ENCODE measurements around the gene STAT4. TPM values are rescaled to one million over a fixed set of nuclear protein-coding genes. Genes with fewer than 3 reads are reported as not detected.

Gene STAT4
- total RNA-seq, 2 experiments from 2014 or later, result 154 to 157 TPM

DNA sequence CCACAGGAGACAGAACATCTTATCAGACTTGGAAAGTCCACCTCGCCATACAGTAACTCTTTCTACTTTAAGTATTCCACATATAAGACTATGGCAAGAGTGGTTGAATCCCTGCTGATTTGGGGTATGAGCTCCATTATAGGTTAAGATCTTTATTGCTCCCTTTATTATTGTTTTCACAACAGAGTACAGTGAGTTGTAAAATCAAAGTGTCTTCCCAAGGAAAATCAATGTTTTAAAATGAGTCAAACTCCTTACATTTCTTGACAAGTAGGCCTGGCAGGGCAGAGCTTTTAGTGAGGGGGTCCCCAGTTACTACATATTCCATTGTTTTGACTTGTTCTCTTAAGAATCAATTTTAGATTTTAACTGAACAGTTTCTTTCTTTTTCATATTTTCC, 87.2 kb downstream of the STAT4 start:
- POLR2A ChIA-PET, result interaction anchor here (0.6 to 7.7 kb wide), 10 partner anchors 41 to 614 kb away, joined by 4 to 165 read pairs (median 16); partner anchors contain the start of genes NABP1, STAT1 and STAT4
- Mint-ChIP-seq H3K27ac (peak overlapping the region; percentile 78), H3K4me3 (peak overlapping the region; percentile 65), H3K36me3 (ENCODE audit: low read depth) (peaks cover 86% of the 10 kb centered on the region), H3K4me1 (ENCODE audit: low read depth) (peaks cover 66% of the 10 kb centered on the region), H3K27me3 (ENCODE audit: low read depth) (no peaks in the 10 kb centered on the region), H3K9me3 (ENCODE audit: insufficient read depth) (no peaks in the 10 kb centered on the region)
- DNase-seq (no peak), ATAC-seq (no peak)
- CTCF ChIA-PET, result interaction anchor here (1.8 to 23.8 kb wide), 5 partner anchors 7 to 94 kb away, joined by 5 to 1116 read pairs (median 12); partner anchors contain the start of gene STAT4

DNA sequence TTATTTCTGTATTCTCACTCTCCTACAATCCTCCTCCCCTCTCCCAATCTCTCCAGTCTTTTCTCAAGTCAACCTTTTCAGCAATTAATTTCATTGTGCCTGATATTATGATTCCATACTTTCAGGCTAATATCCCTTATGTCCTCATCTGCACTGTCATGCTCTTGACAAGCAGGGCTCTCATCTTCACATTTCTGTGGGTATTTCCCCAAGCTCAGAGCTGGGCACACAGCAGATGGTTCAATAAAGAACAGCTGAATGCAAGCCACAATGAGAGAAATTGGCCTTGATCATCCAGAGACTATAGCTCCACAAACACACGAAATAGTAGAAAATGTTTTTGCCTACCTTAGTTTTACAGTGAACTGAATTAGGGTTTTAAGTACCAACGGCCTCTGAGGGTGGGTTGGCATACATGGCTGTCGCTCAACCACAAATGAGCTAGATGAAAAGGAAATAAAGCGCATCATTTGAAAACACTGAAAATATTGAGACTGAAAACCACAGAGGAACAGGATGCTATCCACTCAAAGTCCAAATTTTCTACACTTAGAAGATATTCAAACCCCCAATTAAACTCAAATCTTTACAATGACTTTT, 89.3 kb downstream of the STAT4 start:
- ChIA-PET POLR2A (interaction anchor here (0.6 to 7.7 kb wide), 16 partner anchors 8 to 616 kb away, joined by 3 to 165 read pairs (median 7); partner anchors contain the start of genes NABP1, STAT1 and STAT4), CTCF (interaction anchor here (0.8 to 23.8 kb wide), 7 partner anchors 9 to 97 kb away, joined by 3 to 1116 read pairs (median 5); partner anchors contain the start of gene STAT4)
- Mint-ChIP-seq H3K27ac (peak overlapping the region; percentile 92), H3K9me3 (ENCODE audit: insufficient read depth) (no peaks in the 10 kb centered on the region), H3K36me3 (ENCODE audit: low read depth) (peaks cover 79% of the 10 kb centered on the region), H3K4me3 (peak overlapping the region; percentile 60), H3K4me1 (ENCODE audit: low read depth) (peaks cover 63% of the 10 kb centered on the region), H3K27me3 (ENCODE audit: low read depth) (no peaks in the 10 kb centered on the region)
- DNase-seq, result peak; percentile 65
- peak; percentile 45 for ATAC-seq

DNA sequence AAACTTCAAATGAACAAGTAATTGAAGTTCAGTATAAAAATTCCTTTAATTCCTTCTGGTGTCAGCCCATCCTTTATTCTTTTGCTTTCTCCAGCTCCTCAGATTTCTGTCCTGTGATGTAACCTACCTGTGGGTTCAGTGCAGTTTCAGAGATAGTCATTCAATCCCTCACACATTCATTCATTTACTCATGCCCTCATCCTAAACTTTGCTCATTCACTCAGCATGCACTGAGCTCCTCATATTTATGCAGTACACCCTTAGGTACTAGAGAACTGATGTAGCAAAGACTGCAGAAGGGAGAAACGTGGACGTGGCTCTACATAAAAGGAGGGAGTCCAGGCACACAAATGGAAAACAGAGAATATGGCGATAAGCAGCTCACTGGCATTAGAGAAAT, 91.5 kb downstream of the STAT4 start:
- no peak for DNase-seq
- H3K27ac Mint-ChIP-seq, result peak overlapping the region; percentile 14
- H3K4me3 Mint-ChIP-seq, result no peak overlapping the region
- CTCF ChIA-PET, result interaction anchor here (0.7 to 23.8 kb wide), 5 partner anchors 9 to 99 kb away, joined by 3 to 1116 read pairs (median 3); partner anchors contain the start of gene STAT4
- no peak for ATAC-seq
- H3K9me3 Mint-ChIP-seq (ENCODE audit: insufficient read depth), result no peaks in the 10 kb centered on the region
- peaks cover 69% of the 10 kb centered on the region for H3K4me1 Mint-ChIP-seq (ENCODE audit: low read depth)
- H3K27me3 Mint-ChIP-seq (ENCODE audit: low read depth), result no peaks in the 10 kb centered on the region
- POLR2A ChIA-PET, result interaction anchor here (0.9 kb wide), 1 partner anchor 620 kb away, joined by 3 read pairs; no protein-coding TSS in a partner anchor
- H3K36me3 Mint-ChIP-seq (ENCODE audit: low read depth), result peaks cover 72% of the 10 kb centered on the region

DNA sequence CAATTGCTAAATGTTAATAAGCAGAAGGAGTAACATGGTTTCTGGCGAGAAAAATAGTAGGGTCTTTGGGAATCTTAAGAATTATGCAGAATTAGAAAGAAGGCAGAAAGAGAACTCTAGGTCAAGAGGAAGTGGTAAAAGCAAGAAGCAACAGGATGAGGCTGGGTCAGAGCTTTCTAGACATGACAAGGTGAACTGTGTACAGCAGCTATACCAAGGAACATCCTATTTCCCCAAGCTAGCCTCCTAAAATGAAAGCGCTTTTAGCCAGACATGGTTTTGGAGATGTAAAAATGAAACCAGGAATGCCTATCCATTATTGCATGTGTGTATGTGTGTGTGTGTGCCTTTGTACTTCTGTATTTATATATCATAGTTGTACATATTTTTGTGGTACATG, 94.6 kb downstream of the STAT4 start:
- H3K4me3 Mint-ChIP-seq, result peak overlapping the region; percentile 60
- H3K27me3 Mint-ChIP-seq (ENCODE audit: low read depth), result no peaks in the 10 kb centered on the region
- no peaks in the 10 kb centered on the region for H3K9me3 Mint-ChIP-seq (ENCODE audit: insufficient read depth)
- H3K36me3 Mint-ChIP-seq (ENCODE audit: low read depth), result peaks cover 47% of the 10 kb centered on the region
- ATAC-seq, result peak; percentile 87
- CTCF ChIA-PET, result interaction anchor here (0.7 to 23.8 kb wide), 7 partner anchors 15 to 328 kb away, joined by 3 to 1116 read pairs (median 3); partner anchors contain the start of gene STAT4
- H3K27ac Mint-ChIP-seq, result peak overlapping the region; percentile 87
- peak; percentile 54 for DNase-seq
- peaks cover 42% of the 10 kb centered on the region for H3K4me1 Mint-ChIP-seq (ENCODE audit: low read depth)
- POLR2A ChIA-PET, result interaction anchor here (0.6 to 1.5 kb wide), 4 partner anchors 9 to 94 kb away, joined by 3 to 8 read pairs (median 5); partner anchors contain the start of gene STAT4

DNA sequence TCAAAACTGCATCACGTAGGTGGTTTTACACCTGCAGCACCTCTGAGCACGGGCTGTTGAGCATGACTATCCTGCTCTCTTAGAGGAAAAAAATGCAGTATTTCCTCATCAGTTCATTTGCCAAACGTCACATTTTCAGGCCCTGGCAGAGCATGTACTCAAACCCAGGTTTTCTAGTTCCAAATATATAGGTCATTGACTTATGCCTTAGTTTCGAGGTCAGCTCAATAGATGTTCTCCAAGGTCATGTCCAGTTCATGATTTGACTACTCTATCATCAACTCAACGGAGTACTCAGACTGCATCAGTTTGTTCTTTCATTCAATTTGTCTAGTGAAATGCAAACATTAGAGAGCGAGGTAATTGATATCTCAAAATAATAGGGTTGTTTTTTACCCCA, 97.5 kb downstream of the STAT4 start:
- ATAC-seq, result no peak
- ChIA-PET POLR2A (interaction anchor here (1.1 to 4.0 kb wide), 3 partner anchors 13 to 102 kb away, joined by 3 to 27 read pairs (median 23); partner anchors contain the start of gene STAT4), CTCF (interaction anchor here (0.8 to 23.8 kb wide), 30 partner anchors 11 to 469 kb away, joined by 3 to 1116 read pairs (median 6); partner anchors contain the start of gene STAT4)
- peaks cover 30% of the 10 kb centered on the region for H3K4me1 Mint-ChIP-seq (ENCODE audit: low read depth)
- H3K27ac Mint-ChIP-seq, result peak overlapping the region; percentile 3
- no peak overlapping the region for H3K4me3 Mint-ChIP-seq
- DNase-seq, result no peak
- no peaks in the 10 kb centered on the region for H3K27me3 Mint-ChIP-seq (ENCODE audit: low read depth)
- no peaks in the 10 kb centered on the region for H3K9me3 Mint-ChIP-seq (ENCODE audit: insufficient read depth)
- H3K36me3 Mint-ChIP-seq (ENCODE audit: low read depth), result peaks cover 35% of the 10 kb centered on the region

DNA sequence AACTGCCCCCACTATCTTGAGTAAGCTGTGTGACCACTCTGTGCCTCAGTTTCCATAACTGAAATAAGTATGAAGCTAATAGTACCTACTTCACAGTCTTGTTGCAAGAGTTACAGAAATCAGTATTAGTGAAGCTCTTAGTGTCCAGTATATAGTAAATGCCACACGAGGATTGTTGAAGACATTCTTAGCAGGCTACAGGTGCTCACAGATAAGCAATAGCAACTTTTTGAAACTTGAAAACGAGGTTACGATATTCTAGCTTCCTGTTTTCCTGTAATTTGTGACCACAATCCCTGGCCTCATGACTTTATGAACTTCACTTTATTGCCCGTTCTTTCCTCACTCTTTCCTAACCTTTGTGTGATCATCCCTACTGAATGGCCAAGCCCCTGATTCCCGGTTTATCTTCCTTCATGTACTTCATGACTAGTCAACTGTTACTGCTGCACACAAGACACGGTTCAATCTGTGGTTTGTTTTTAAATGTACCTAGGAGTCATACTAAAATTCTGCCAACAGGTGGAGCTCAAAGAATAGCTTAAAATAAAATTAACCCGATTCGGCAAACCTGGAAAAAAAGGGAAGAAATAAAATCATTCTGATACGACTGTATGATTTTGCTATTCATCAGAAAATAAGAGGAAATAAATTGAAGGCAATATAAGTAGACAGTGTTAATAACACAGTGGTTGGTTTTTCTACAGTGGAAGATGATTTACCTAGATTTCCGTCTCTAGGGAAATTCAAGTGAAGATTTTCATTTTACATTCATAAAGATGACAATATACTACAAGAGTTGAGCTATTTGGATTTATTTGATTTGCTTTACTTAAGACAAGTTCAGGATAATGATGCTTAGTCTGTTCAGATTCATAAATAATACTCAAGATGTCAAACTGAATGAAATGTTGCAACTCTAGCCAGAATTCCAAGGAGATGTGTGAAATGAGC, 98.7 kb downstream of the STAT4 start:
- Mint-ChIP-seq H3K36me3 (ENCODE audit: low read depth) (peaks cover 37% of the 10 kb centered on the region), H3K4me3 (no peak overlapping the region), H3K27ac (no peak overlapping the region), H3K9me3 (ENCODE audit: insufficient read depth) (no peaks in the 10 kb centered on the region), H3K4me1 (ENCODE audit: low read depth) (peaks cover 23% of the 10 kb centered on the region), H3K27me3 (ENCODE audit: low read depth) (no peaks in the 10 kb centered on the region)
- CTCF ChIA-PET, result interaction anchor here (0.5 to 23.8 kb wide), 52 partner anchors 12 to 470 kb away, joined by 3 to 1116 read pairs (median 4); partner anchors contain the start of genes MYO1B and STAT4
- POLR2A ChIA-PET, result interaction anchor here (0.8 to 4.0 kb wide), 11 partner anchors 10 to 104 kb away, joined by 3 to 27 read pairs (median 3); partner anchors contain the start of genes STAT1 and STAT4
- DNase-seq (peak; percentile 43), ATAC-seq (peak; percentile 46)

DNA sequence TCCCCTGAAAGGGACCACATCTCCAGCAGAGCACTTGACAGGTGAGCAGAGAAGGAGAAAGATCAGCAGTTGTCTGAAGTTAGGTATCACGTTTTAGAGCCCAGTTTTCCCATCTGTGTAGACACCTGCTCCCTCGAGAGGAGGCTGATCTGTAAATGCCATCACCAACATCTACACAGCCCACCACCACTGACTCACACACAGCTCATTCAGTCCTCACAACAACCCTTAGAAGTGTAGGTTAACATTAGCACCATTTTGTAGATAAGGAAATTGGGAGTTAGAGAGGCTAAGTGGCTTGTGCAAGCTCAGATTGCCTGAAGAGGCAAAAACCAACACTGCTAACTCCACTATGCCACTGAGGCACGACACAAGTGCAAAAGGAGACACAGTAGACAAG, 99.6 kb downstream of the STAT4 start:
- POLR2A ChIA-PET, result interaction anchor here (0.8 to 4.0 kb wide), 7 partner anchors 11 to 104 kb away, joined by 3 to 27 read pairs (median 11); partner anchors contain the start of gene STAT4
- Mint-ChIP-seq H3K9me3 (ENCODE audit: insufficient read depth) (no peaks in the 10 kb centered on the region), H3K27me3 (ENCODE audit: low read depth) (no peaks in the 10 kb centered on the region), H3K4me3 (no peak overlapping the region), H3K36me3 (ENCODE audit: low read depth) (peaks cover 38% of the 10 kb centered on the region), H3K27ac (no peak overlapping the region), H3K4me1 (ENCODE audit: low read depth) (peaks cover 17% of the 10 kb centered on the region)
- CTCF ChIA-PET, result interaction anchor here (0.7 to 23.8 kb wide), 21 partner anchors 13 to 471 kb away, joined by 3 to 1116 read pairs (median 7); partner anchors contain the start of gene STAT4
- DNase-seq (no peak), ATAC-seq (no peak)

DNA sequence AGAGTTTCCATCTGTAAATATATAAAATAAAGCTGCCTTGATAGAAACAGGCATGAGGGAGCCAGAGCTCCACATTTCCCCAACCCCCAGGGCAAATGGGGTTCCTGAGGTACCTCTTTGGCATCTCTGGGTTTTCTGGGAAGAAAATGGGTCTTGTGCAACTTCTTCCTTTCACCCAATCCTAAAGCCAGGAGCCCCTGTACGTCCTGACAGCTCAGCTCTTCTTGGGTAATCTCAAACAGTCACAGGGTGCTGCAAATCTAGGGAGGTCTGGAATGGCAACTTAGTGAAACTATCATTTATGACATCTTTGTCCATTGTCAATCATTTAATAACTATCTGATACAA, 100.2 kb downstream of the STAT4 start:
- no peak overlapping the region for H3K4me3 Mint-ChIP-seq
- peaks cover 38% of the 10 kb centered on the region for H3K36me3 Mint-ChIP-seq (ENCODE audit: low read depth)
- no peaks in the 10 kb centered on the region for H3K9me3 Mint-ChIP-seq (ENCODE audit: insufficient read depth)
- DNase-seq (no peak), ATAC-seq (no peak)
- peak overlapping the region; percentile 63 for H3K27ac Mint-ChIP-seq
- ChIA-PET CTCF (interaction anchor here (1.3 to 23.8 kb wide), 8 partner anchors 12 to 156 kb away, joined by 3 to 1116 read pairs (median 20); partner anchors contain the start of gene STAT4), POLR2A (interaction anchor here (0.6 to 4.0 kb wide), 6 partner anchors 11 to 120 kb away, joined by 3 to 27 read pairs (median 12); partner anchors contain the start of gene STAT4)
- peaks cover 13% of the 10 kb centered on the region for H3K4me1 Mint-ChIP-seq (ENCODE audit: low read depth)
- H3K27me3 Mint-ChIP-seq (ENCODE audit: low read depth), result no peaks in the 10 kb centered on the region

DNA sequence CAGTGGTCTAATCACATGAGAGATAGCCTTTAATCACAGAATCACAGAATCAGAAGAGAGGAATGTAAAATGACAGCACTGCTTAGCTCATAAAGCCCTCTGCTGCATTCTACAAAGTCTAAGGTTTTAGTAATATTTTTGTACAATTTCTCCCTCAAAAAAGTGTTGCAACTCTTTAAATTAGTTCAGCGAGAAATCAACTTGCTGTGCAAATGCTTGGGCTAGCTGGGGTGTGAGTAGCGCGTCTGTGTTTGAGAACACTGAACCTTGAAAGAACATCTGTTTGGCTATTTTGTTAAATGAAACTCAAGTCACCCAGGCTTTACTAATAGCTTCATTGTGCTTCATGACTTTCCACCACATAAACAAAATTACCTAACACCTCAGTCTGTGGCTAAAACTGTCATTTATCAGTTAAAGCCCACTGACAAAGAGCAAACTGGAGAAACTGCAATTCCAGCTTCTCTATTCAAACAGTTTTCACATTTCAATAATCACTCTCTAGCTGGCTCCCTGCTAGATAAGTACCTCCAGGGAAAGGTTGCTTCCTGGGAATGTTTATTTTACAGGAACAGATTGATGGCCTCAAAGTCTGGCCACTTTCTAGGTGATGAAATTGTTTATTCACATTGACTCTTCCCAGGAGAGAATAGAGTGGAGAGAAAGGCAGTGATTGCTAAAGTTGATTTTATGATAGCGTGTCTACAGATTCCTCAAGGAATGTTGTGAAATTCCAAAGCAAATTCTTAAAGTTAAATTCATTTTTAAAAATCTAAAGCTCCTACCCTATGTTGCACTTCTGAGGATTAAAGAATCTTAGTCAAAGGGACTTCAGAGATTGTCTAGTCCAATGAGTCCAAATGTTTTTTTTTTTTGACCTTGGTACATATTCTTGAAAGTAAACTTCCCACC, 100.8 kb downstream of the STAT4 start:
- H3K27me3 Mint-ChIP-seq (ENCODE audit: low read depth), result no peaks in the 10 kb centered on the region
- peaks cover 4% of the 10 kb centered on the region for H3K9me3 Mint-ChIP-seq (ENCODE audit: insufficient read depth)
- H3K4me3 Mint-ChIP-seq, result no peak overlapping the region
- no peak for DNase-seq
- H3K36me3 Mint-ChIP-seq (ENCODE audit: low read depth), result peaks cover 44% of the 10 kb centered on the region
- CTCF ChIA-PET, result interaction anchor here (0.8 to 23.8 kb wide), 9 partner anchors 9 to 156 kb away, joined by 3 to 1116 read pairs (median 4); partner anchors contain the start of gene STAT4
- POLR2A ChIA-PET, result interaction anchor here (0.6 to 4.0 kb wide), 8 partner anchors 12 to 121 kb away, joined by 3 to 27 read pairs (median 6); partner anchors contain the start of gene STAT4
- ATAC-seq, result no peak
- H3K27ac Mint-ChIP-seq, result no peak overlapping the region
- peaks cover 12% of the 10 kb centered on the region for H3K4me1 Mint-ChIP-seq (ENCODE audit: low read depth)

DNA sequence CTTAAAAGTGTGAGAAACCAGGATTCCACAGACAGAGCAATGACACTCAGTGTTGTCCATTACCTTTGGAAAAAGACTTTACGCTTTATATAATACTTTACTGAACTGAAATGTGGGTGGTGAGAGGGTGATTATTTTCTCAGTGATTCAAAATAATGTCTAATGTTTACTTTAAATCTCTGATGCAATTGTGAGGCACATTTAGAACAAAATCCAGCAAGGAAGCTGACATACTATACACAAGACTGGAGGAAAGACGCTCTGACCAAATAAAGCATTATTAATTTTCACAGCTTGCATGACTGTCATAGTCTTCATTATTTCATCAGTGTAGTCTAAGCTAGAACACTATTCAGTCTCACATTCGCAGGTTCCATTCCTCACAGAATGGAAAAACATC, 102.7 kb downstream of the STAT4 start:
- CTCF ChIA-PET, result interaction anchor here (6.0 to 23.8 kb wide), 2 partner anchors 10 to 110 kb away, joined by 91 to 1116 read pairs; partner anchors contain the start of gene STAT4
- H3K27ac Mint-ChIP-seq, result no peak overlapping the region
- DNase-seq, result no peak
- H3K4me1 Mint-ChIP-seq (ENCODE audit: low read depth), result peaks cover 5% of the 10 kb centered on the region
- peaks cover 55% of the 10 kb centered on the region for H3K36me3 Mint-ChIP-seq (ENCODE audit: low read depth)
- H3K27me3 Mint-ChIP-seq (ENCODE audit: low read depth), result no peaks in the 10 kb centered on the region
- no peak overlapping the region for H3K4me3 Mint-ChIP-seq
- no peak for ATAC-seq
- POLR2A ChIA-PET, result interaction anchor here (1.9 kb wide), 1 partner anchor 102 kb away, joined by 4 read pairs; the partner anchor contains the start of gene STAT4
- H3K9me3 Mint-ChIP-seq (ENCODE audit: insufficient read depth), result peaks cover 6% of the 10 kb centered on the region

Measured in activated CD8-positive, alpha-beta T cell treated with anti-CD3 and anti-CD28 coated beads, Interleukin-2, amount 10 ng/mL, durations not matched to agents 7 days and 5 days (primary cell).